Fibroblast of skin of right biceps (primary cell): ENCODE measurements around the gene GPT2.
"Not testable (repeated sequence)": the region's sequence is repeated elsewhere in the genome, so short reads cannot be mapped to it uniquely, and the experiment has no call there.

ENCODE experiments used
- DNase-seq: peaks from one replicate; pipeline ENCODE4 v3.0.0-alpha.2; 2013

GPT2 gene

DNA sequence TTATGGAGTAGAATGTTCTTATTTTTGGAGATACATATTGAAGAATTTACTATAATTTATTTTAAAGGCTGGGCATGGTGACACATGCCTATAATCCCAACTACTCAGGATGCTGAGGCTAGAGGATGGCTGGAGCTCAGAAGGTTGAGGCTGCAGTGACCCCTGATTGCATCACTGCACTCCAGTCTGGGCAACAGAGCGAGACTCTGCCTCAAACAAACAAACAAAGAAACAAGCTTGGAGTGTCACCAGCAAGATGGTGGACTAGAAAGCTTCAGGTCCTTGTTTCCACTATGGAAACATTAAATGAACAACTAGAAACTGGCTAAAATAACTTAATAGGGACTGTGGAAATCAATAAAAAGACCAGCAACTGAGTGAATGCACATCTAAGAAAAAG, 17.9 kb upstream of the GPT2 start:
- no peak for DNase-seq

DNA sequence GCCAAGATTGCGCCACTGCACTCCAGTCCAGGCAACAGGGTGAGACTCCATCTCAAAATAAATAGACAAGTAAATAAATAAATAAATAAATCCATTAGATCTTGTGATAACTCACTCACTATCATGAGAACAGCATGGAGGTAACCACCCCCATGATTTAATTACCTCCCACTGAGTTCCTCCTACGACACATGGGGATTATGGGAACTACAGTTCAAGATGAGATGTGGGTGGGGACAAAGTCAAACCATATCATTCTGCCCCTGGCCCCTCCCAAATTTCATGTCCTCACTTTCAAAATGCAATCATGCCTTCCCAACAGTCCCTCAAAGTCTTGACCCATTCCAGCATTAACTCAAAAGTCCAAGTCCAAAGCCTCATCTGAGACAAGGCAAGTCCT, 16.7 kb upstream of the GPT2 start:
- not testable (repeated sequence) for DNase-seq

DNA sequence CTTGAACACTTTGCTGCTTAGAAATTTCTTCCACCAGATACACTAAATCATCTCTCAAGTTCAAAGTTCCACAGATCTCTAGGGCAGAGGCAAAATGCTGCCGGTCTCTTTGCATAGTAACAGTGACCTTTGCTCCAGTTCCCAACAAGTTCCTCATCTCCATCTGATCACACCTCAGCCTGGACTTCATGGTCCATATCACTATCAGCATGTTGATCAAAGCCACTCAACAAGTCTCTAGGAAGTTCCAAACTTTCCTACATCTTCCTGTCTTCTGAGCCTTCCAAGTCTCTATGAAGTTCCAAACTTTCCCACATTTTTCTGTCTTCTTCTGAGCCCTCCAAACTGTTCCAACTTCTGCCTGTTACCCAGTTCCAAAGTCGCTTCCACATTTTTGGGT, 15.3 kb upstream of the GPT2 start:
- DNase-seq, result not testable (repeated sequence)

DNA sequence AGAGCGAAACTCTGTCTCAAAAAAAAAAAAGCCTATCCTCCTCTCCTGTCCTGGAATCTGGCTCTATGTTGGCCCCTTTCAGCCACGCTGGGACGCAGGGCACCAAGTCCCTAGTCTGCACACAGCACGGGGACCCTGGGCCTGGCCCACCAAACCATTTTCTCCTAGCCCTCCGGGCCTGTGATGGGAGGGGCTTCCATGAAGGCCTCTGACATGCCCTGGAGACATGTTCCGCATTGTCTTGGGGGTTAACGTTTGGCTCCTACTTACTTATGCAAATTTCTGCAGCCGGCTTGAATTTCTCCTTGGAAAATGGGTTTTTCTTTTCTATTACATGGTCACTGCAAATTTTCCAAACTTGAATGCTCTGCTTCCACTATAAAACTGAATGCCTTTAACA, 12.6 kb upstream of the GPT2 start:
- no peak for DNase-seq

DNA sequence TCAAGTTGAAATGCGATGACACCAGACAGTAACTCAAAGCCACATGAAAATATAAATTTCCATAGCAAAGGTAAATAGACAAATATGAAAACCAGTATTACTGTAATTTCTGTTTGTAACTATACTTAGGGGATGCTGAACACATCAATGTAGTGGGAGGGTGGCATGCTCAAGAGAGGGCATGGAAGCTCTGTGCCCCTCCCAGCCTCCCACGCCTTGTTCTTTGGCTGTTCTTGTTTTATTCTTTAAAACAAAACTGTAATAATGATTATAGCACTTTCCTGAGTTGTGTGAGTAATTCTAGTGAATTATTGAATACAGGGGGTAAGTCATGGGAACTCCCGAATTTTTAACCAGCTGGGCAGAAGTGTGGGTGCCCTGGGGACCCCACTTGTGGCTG, 11.0 kb upstream of the GPT2 start:
- DNase-seq, result no peak

DNA sequence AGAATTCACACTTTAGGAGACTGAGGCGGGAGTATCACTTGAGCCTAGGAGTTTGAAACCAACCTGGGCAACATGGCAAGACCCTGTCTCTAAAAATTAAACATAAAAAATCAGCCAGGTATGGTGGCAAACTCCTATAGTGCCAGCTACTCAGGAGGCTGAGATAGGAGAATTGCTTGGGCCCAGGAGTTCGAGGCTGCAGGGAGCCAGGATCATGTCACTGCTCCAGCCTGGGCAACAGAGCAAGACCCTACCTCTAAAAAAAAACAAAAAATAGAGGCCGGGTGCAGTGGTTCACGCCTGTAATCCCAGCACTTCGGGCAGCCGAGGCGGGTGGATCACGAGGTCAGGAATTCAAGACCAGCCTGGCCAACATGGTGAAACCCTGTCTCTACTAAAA, 8.9 kb upstream of the GPT2 start:
- no peak for DNase-seq

DNA sequence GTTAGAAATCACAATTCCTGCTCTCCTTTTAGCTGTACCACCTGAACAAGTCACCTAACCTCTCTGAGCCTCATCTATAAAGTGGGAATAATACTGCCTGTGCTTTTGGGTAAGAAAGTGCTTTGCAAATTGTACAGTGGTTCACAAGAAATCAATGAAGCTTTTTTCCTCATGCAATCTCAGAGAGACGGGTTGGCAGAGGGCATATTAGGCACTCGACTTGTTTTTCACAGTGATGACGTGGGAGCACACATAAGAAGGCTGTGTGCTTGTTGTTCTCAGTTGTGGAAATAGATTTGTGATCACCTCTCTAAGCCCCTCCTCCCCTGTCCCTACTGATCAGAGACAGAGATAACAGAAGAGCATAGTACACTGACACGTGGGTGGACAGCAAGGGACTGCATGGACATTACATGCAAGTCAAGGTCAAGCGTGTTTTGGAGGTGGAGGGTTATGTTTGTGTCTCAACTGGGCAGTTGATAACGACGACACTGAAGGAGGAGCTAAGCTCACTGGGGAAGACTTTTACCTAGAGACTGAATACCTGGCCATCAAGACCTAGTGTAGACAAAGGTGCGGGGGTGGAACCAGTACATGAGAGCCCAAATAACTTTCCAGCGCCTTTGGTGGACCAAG, 1.7 kb upstream of the GPT2 start:
- DNase-seq, result no peak

DNA sequence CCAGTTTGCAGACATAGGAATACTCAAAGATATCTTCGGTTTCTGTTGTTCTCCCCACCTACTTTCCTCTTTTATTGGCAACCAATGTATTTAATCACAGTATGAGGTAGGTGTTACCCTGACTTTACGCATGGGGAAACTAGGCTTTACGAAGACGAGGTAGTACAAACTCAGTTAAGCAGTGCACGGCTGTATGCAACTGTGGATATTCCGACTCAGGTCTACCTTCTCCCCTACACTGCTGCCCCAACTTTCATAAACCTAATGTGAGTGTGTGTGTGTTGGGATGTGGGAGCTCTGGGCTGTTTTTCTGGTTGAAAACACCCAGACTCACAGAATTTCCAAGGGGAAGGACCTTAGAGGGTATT, 1.2 kb upstream of the GPT2 start:
- DNase-seq, result no peak

DNA sequence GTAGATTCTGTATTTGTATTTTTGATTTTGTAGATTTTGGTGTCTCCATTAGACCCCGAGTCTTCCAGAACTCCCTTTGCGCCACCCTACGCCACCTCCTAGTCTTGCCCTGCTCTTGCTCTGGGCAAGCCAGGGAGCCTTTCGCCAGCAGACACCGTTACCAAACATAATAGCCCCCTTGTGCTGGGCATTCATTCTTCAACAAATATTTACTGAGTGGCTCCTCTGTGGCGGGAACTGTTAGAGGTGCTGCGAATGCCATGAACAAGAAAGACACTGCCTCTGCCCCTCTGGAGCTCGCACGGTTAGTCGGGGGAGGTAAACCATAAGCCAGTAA, 841 bp upstream of the GPT2 start:
- DNase-seq, result no peak

DNA sequence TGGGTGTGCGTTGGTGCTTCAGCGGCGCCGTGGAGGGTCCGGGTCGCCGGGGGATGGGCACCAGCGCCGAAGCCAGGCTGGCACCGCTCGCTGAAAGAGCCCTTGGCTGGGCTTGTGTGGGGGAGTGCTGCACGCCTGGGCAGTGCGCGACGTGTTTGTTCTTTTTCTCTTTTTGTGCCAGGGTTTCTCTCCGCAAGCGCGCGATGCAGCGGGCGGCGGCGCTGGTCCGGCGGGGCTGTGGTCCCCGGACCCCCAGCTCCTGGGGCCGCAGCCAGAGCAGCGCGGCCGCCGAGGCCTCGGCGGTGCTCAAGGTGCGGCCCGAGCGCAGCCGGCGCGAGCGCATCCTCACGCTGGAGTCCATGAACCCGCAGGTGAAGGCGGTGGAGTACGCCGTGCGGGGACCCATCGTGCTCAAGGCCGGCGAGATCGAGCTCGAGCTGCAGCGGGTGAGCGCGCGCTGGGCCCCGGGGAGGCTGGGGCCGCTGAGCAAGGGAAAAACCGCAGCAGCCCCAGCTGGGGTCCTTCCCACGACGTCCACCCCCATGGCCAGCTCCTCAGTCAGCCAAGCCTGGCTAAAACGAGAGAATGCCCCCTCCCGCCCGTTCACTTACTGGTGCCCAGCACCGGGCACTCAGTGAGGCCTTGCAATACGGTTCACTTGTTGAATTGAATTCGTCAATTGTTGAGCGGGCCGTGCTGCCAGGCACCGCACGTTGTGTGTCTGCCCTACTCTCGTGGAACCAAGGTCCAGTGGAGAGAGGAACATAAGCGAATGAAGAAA, 541 bp downstream of the GPT2 start:
- no peak for DNase-seq

DNA sequence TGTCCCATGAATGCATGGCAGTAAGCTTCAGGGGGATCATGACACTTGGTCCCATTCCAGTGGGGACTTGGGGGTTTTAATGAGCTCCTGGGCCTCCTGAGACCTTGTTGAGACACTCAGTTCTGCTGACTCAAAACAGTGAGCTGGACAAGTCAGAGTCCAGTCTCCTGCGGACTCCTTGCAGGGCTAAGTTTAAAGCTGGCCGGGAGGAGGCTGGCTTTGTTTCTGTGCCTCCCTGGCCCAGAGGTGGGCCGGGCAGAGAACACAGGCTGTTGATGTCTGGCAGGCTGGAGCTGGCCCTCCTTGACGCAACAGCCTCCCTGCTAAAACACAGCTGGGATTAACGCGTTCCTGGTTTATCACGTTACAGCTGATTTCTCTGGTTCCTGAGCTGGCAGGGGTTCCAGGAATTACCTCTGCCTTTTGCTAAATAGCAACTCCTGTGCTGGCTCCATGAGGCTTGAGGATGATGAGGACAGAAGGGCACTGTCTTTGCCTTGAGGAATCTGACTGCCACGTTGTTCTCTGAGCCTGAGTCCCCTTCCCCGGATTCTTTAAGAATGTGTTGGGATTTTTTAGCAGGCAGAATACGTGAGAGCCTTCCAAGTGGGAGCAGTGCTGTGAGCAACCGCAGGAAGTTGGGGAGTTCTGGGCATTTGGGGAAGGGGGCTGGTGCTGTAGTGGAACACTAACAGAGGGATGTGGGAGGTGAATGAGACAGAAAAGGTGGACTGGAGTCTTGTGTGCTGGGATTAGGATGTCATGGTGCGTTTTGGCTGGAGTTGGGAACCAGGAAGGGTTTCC, 2.0 kb downstream of the GPT2 start:
- peak; percentile 31 for DNase-seq

DNA sequence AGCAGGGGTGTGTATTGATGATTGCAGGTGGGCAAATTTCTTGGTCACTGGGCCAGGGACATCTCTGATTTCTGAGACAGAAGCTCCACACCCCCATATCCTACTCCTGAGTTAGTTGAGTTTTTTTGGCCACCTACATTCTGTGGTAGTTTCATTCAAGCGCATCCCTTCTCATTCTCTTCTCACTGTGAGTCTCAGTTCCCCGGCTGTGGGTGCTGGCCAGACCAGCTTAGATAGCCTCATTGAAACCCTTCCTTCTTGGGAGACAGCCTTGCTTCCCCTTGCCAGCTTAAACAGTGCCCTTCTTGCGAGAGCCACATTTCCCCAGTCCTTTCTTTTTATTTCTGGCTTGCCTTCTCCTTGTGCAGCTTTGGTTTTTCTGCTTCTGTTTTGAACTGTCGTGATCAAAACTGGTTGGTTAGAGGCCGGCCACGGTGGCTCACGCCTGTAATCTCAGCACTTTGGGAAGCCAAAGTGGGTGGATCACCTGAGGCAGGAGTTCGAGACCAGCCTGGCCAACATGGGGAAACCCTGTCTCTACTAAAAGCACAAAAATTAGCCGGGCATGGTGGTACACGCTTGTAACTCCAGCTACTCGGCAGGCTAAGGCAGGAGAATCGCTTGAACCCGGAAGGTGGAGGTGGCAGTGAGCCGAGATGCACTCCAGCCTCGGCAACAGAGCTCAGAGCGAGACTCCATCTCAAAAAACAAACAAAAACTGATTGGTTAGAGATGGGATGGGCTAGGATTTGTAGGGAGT, 2.8 kb downstream of the GPT2 start:
- DNase-seq, result no peak

DNA sequence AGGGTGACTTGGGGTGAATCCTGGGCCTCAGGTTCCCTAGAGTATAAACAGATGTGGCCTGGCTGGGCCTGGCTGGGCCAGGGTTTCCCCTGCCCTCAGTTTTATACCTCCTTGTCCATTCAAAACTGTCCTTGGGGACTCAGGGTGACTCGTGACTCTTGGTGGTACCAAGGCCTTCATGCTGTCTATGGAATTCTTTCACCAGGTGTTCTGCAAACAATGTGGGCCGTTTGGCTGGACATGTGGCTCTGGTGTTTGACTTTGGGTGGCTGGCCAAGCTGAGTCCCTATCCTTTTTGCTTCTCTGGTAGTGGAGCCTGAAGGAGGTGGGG, 3.3 kb downstream of the GPT2 start:
- no peak for DNase-seq

DNA sequence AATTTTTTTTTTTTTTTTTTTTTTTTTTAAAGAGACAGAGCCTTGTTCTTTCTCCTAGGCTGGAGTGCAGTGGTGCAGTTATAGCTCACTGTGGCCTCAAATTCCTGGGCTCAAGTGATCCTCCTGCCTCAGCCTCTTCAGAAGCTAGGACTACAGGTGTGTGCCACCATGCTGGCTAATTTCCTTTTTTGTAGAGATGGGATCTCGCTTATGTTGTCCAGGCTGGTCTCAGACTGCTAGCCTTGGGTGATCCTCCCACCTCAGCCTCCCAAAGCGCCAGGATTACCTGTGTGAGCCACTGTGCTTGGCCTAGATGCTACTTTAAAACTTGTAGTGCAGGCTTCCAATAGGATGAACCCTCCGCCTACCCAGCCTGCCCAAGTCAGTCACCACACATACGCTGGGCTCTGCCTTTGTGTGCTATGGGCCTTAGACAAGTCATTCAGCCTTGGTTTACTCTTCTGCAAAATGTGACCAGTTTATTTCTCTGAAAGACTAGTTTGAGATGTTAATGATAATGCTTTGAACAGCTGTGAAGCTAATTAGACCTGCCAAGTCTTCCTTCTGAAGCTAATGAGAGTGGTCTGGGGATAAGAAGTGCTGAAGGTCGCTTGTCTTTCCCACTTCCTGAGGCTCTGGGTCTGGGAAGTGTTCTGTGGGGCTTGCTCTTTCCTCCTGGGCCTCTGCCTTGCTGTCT, 5.2 kb downstream of the GPT2 start:
- DNase-seq, result no peak

DNA sequence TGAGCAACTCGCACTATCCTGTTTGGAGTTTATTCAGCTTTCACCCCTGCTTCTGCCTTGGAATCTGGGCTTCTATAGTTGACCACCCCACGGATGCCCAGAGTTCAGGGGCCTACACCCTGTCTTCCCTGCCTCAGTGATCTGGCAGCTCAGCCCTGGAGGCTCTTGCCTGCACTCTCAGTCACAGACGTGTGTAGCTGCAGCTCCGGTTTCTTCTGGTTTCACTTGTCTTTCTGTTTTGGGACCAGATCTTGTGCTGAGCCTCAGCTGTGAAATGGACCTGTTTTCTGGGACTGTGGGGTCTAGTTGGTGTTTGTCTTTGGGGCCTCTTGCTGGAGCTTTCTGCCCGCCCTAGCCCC, 5.8 kb downstream of the GPT2 start:
- no peak for DNase-seq

DNA sequence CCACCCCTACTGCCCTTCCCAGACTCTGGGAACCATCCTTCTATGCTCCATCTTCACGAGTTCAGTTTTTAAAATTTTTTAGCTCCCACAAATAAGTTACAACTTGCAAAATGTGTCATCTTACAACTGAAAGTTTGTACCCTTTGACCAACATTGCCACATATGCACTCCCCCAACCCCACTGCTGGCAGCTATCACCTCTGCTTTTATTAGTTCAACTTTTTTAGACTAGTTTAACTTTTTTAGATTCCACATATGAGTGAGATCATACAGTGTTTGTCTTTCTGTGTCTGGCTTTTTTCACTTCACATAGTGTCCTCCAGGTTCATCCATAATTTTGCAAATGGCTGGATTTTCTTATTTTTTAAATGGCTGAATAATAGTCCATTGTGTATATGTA, 7.7 kb downstream of the GPT2 start:
- no peak for DNase-seq

DNA sequence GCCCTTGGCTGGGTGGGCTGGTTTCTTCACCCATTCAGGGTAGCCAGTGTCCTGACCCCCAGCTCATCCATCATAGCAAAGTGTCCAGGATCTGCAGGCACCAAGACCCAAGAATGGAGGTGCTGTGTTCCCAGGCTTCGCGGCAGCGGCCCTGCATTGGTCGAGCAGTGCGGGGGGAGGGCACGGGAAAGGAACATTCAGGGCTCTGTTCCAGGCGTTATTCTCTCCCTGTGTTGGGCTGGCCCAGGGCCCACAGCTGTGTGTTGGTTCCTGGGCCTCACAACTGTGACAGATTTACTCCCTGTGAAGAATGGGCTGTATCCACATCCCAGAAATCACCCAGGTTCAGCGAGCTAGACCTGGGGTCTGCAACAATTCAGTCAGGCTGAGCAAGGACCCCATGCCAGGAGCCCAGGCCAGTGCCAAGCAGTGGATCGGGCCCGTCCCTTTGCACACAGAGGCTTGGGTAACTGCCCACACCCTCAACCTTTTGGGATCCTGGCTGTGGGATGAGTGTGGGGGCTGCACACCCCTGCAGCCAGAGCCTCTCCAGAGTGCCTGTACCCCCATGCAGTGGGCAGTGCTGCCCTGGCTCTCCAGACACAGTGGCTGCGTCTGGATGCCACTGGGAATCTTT, 10.0 kb downstream of the GPT2 start:
- peak; percentile 31 for DNase-seq

DNA sequence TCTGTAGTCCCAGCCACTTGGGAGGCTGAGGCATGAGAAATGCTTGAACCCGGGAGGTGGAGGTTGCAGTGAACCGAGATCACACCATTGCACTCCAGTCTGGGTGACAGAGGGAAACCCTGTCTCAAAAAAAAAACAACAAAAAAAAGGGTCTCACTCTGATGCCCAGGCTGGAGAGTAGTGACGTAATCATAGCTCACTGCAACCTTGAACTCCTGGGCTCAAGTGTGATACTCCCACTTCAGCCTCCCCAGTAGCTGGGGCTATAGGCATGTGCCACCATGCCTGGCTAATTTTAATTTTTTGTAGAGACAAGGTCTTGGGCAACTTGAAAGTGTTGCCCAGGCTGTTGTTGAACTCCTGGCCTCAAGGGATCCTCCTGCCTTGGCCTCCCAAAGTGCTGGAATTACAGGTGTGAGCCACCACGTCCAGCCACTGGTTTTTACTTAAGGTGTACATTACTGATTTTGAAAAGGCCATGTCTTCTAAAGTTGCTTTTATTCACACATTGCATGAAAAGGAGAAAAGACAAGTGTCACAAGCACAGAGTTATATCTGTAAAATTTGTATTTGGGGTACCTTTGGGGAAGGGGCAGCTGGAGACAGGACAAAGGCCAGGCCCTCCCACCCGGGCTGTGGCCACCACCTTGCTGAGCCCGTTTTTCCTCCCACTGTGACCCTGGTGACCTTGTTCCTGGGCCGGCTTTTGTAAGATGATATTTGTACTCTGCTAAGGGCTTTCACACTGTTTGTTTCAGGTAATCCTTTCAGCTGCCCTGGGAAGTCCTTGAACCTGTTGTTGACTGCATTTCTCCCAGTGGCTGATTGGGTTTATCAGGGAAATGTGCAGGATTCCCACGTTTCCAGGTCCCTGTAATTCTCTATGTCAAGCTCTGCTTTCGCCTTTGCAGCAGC, 11.5 kb downstream of the GPT2 start:
- DNase-seq, result no peak

DNA sequence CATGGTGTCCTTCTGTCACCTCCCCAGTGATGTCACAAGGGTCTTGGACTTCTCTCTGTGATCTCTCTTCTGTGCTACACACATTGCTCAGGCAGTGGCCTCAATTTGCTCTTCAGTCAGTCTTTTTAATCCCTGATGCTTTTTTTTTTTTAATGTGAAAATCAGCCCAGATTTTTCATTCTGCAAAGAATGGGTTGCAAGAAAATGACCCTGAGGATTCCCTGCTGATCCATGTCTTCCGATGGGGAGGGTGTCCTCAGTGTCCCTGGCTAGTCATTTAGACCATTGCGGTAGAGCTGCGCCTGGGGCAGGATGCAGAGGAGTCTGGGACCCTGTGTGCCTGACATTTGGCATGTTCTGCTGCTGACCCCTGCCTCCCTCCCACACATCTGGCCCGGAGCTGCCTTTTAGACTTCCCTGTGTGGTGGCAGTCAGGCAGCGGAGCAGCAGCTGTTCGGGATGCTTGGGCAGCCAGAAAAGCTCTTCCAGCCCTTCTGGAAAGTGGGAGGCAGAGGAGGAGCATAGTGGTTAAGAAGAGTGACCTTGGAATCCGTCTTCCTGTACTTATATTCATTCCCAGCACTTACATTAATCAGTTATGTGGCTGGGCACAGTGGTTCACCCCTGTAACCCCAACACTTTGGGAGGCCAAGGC, 12.3 kb downstream of the GPT2 start:
- no peak for DNase-seq

DNA sequence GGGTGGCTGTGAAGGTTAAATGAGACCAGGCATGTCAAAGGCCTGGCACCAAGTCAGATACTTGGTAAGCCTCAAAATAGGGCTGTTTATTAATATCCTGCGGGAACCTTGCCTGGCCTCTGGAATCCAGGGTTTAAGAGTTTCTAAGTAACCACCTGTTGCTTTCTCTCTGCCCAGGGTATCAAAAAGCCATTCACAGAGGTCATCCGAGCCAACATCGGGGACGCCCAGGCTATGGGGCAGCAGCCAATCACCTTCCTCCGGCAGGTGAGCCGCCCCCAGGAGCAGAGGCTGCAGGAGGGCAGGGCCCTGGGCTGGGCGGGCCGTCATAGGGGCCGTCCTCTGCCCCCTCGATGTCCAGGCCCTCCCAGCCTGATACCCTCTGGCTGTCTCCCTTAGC, 13.3 kb downstream of the GPT2 start:
- DNase-seq, result no peak

DNA sequence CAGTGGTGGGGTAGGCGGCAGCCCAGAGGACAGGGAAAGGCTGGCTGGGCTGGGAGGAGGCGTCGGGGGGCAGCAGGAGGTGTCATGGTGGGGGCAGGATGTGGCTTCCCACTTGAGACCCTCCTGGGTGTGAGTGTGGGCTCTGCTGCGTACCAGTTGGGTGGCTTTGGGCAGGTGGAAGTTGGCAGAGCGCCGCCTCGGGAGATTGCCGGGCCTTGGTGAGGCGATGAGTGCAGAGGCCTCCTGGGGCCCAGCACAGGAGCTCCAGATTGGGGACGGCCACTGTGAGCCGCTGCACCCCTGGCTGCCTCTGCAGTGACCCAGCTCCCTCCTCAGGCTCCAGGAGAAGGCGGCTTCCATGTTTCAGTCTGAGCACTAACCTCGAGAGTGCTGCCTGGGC, 13.8 kb downstream of the GPT2 start:
- DNase-seq, result no peak
